Thymus (tissue), 11 donors: ENCODE data around the gene VCP. TPM values are rescaled to one million over a fixed set of nuclear protein-coding genes. Genes with fewer than 3 reads are reported as not detected.

Source experiments
- DNase-seq, 9 donors: peaks; one replicate each; pipeline ENCODE4 v3.0.0-alpha.2; 2013; ENCODE audit warnings: low spot score in 9 of 9, low read depth in 6 of 9, missing footprints in 1 of 9
- H3K27ac ChIP-seq, 2 donors: one replicate each; pipeline ENCODE4 v1.5.1; 2013; ENCODE audit warnings: control low read depth in 1 of 2, low read depth in 1 of 2, low read length in 1 of 2, mild to moderate bottlenecking in 1 of 2, moderate library complexity in 1 of 2
- H3K27me3 ChIP-seq, 2 donors: one replicate each; pipeline ENCODE4 v1.5.1; 2013; ENCODE audit warnings: low read length in 1 of 2; ENCODE audit not compliant: control insufficient read depth in 2 of 2, insufficient read depth in 1 of 2
- H3K36me3 ChIP-seq, 2 donors: one replicate each; pipeline ENCODE4 v1.5.1; 2013; ENCODE audit warnings: low read length in 1 of 2, mild to moderate bottlenecking in 1 of 2, moderate library complexity in 1 of 2; ENCODE audit not compliant: control insufficient read depth in 2 of 2, insufficient read depth in 2 of 2
- H3K4me1 ChIP-seq, 2 donors: one replicate each; pipeline ENCODE4 v1.5.1; 2013; ENCODE audit warnings: low read length in 2 of 2; ENCODE audit not compliant: control insufficient read depth in 2 of 2, insufficient read depth in 2 of 2
- H3K4me3 ChIP-seq, 2 donors: one replicate each; pipeline ENCODE4 v1.5.1; 2013; ENCODE audit warnings: low read length in 2 of 2, control low read depth in 1 of 2, mild to moderate bottlenecking in 1 of 2
- H3K9me3 ChIP-seq, 2 donors: one replicate each; pipeline ENCODE4 v1.5.1; 2013; ENCODE audit warnings: low read length in 1 of 2, mild to moderate bottlenecking in 1 of 2; ENCODE audit not compliant: control insufficient read depth in 2 of 2, insufficient read depth in 1 of 2
- WGBS: extraction: QIAGEN DNeasy Blood & Tissue Kit; methylation state at CpG from one replicate; pipeline ENCODE4 v1.1.7; 2013; 5-methylcytosine and 5-hydroxymethylcytosine counted together
- polyA plus RNA-seq: library from polyadenylated mRNA; stranded (reverse); fragments of 200-250 nt; gene quantifications from one replicate; pipeline ENCODE4 v1.2.3, GENCODE V29; 2013
- total RNA-seq: library from RNA; stranded (reverse); fragments of 120-200 nt; gene quantifications from one replicate; pipeline ENCODE4 v1.2.4, GENCODE V29; 2013
- donor health status: healthy.

The VCP gene
- total and polyA plus RNA-seq, 2 donors = 71.1 to 227 TPM

DNA sequence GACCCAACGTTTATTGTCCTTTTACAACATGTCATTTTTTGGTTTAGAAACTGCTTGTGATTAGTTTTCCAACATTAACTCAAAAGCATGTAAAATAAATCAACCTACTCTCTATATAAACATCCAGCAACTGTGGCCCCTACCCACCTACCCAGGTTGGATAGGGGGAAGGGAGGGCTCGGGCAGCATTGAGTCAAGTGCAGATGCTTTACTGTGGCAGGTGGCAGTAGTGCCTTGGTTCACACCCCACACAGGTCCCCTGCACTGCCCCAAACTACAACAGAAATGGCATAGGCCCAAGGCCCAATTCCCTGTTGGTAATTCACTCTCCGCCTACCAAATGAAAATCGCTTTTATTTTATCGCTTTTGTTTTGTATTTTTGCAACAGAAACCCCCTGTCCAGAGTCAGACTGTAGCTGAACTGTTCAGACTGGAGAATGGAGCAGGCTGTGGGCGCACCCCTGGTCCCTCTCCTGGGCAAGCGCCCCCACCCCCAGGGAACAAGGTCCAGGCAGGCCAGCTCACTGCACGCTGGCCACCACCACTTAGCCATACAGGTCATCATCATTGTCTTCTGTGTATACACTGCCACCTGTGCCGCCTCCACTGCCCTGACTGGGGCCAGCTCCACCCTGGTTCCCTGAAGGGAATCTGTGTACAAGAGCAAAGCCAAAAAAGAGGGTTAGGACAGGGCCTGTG is 15.7 kb downstream of the VCP start:
- no peak for DNase-seq
- Histone ChIP-seq H3K9me3 (no peaks in the 10 kb centered on the region), H3K4me1 (no peaks in the 10 kb centered on the region), H3K27me3 (no peaks in the 10 kb centered on the region), H3K4me3 (no peak overlapping the region), H3K36me3 (peaks cover 53 to 79% of the 10 kb centered on the region in 2 donors), H3K27ac (no peak overlapping the region)
- WGBS = 99% methylated on average over 9 of the region's 9 CpGs

DNA sequence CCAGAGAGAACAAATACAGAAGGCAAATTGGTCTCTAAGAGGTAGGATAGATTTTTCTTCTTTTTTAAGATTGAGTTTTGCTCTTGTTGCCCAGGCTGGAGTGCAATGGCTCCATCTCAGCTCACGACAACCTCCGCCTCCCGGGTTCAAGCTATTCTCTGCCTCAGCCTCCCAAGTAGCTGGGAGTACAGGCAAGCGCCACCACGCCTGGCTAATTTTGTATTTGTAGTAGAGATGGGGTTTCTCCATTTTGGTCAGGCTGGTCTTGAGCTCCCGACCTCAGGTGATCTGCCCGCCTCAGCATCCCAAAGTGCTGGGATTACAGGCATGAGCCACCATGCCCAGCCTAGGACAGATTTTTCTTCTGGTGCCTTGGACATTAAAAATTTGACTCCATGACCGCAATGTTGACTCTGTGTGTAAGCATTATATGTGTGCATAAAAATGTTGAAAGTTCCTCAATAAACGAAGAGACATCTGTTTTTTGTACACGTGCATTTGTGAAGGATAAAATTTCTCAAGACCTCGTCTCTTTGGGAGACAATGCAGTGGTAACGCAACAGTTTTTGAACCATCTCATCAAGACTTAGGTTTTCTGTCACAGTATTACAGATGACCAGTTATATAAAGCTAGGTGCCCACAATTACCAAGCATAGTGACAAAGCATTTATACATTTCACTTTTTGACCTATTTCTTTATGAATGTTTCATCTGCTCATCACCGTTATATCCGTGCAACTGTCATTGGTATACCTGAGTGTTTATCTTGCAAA is 17.4 kb downstream of the VCP start:
- H3K9me3 ChIP-seq = no peaks in the 10 kb centered on the region
- WGBS = 97% methylated on average over 14 of the region's 14 CpGs
- H3K27me3 ChIP-seq = no peaks in the 10 kb centered on the region
- DNase-seq = no peak
- no peak overlapping the region for H3K4me3 ChIP-seq
- no peaks in the 10 kb centered on the region for H3K4me1 ChIP-seq
- peaks cover 36 to 71% of the 10 kb centered on the region in 2 donors for H3K36me3 ChIP-seq
- H3K27ac ChIP-seq = no peak overlapping the region

- Histone ChIP-seq H3K9me3 (no peaks in the 10 kb centered on the region), H3K27me3 (no peaks in the 10 kb centered on the region), H3K36me3 (peaks cover 36 to 70% of the 10 kb centered on the region in 2 donors), H3K4me1 (no peaks in the 10 kb centered on the region), H3K4me3 (no peak overlapping the region), H3K27ac (no peak overlapping the region)
- 89% methylated on average over 5 of the region's 5 CpGs for WGBS
- DNase-seq = no peak
Measured at GRCh38 chr9:35054185-35054835, 18.1 kb downstream of the VCP start.

GRCh38 chr9:35051069-35051967 is 21.1 kb downstream of the VCP start:
- 91% methylated on average over 7 of the region's 7 CpGs for whole genome bisulfite sequencing
- no peak overlapping the region for H3K27ac ChIP-seq
- no peaks in the 10 kb centered on the region for H3K27me3 ChIP-seq
- no peaks in the 10 kb centered on the region for H3K9me3 ChIP-seq
- no peaks in the 10 kb centered on the region for H3K4me1 ChIP-seq
- H3K4me3 ChIP-seq = no peak overlapping the region
- H3K36me3 ChIP-seq = peaks cover 25 to 48% of the 10 kb centered on the region in 2 donors
- peak in 5 of 9 donors; percentile 25 to 74 (median 53) for DNase-seq

DNA sequence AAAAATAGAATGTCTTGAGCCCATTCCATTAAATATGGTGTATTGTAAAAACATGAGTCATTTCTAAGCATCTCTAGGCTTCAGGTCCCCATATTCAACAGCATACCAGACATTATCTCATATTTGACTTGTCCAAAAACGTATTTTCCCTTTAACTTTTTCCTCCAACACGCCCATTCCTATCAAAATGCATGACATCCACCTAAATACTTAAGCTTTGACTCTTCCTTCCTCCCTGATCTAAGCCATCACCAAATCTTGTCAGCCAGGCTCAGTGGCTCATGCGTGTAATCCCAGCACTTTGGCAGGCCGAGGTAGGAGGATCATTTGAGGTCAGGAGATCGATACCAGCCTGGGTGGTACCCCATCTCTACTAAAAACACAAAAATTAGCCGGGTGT is 23.9 kb downstream of the VCP start:
- H3K4me1 ChIP-seq = peaks cover 0 to 3% of the 10 kb centered on the region in 2 donors
- DNase-seq = no peak
- H3K27ac ChIP-seq = no peak overlapping the region
- WGBS = over 99% methylated on average over 6 of the region's 6 CpGs
- peaks cover 37 to 48% of the 10 kb centered on the region in 2 donors for H3K36me3 ChIP-seq
- H3K9me3 ChIP-seq = no peaks in the 10 kb centered on the region
- H3K27me3 ChIP-seq = no peaks in the 10 kb centered on the region
- H3K4me3 ChIP-seq = no peak overlapping the region

- Histone ChIP-seq H3K4me1 (peaks cover 0 to 10% of the 10 kb centered on the region in 2 donors), H3K27ac (no peak overlapping the region), H3K9me3 (peaks cover 0 to 3% of the 10 kb centered on the region in 2 donors), H3K27me3 (no peaks in the 10 kb centered on the region), H3K4me3 (no peak overlapping the region), H3K36me3 (peaks cover 37 to 41% of the 10 kb centered on the region in 2 donors)
- no peak for DNase-seq
- WGBS = 96% methylated on average over 3 of the region's 3 CpGs
Measured at GRCh38 chr9:35044071-35044470, 28.4 kb downstream of the VCP start.

DNA sequence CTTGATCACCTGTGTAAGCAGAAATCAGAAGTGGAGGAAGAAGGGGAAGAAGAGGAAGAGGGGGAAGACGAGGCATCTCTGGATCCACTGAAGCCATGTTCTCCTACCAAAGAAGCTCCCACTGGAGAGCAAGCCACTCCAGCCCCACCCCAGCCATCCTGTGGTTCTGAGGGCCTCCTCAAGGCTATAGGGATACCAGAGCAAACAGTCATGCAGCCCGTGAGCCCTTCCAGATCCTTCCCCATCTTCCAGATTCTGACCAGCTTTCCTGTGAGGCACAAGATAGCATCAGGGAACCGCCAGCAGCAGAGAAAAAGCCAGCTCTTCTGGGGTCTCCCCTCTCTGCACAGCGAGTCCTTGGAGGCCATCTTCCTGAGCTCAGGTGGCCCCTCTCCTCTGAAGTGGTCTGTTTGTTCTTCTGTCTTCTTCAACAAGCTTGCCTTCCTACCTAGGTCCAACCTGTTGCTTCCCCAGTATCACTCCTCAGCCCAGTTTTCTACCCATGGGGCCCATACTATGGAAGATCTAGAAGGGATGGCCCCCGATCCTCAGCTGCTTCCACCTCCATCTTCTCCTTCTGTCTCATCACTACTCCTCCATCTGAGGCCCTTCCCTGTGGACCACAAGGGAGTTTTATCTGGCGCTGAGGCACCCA is 29.4 kb downstream of the VCP start:
- no peak for DNase-seq

DNA sequence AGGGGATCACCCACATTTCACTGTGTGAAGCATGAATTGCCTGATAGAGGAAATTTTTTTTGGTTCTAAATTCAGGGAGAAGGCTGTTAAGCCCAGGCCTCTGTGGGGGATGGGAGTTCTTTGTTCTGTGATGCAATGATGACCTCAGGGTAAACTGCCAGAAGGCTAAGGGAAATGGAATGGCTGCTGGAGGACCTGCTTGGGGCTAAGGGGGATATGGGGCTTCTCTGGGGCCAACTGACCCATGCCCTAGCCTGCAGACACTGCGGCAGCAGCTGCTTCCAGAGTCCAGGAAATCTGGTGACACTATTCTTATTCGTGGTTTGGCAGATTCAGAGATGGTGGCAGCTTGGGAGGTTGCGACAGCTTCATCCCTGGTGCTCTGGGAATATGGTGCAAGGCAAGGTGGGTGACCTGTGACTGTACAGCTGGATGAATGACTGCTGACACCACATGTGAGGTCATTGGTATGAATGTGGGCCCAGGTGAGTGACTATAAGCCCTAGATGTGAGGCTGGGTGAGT is 30.3 kb downstream of the VCP start:
- no peak overlapping the region for H3K4me3 ChIP-seq
- H3K9me3 ChIP-seq = peaks cover 0 to 3% of the 10 kb centered on the region in 2 donors
- no peak for DNase-seq
- peaks cover 0 to 10% of the 10 kb centered on the region in 2 donors for H3K4me1 ChIP-seq
- H3K36me3 ChIP-seq = peaks cover 35 to 36% of the 10 kb centered on the region in 2 donors
- H3K27ac ChIP-seq = no peak overlapping the region
- no peaks in the 10 kb centered on the region for H3K27me3 ChIP-seq
- WGBS = 96% methylated on average over 3 of the region's 3 CpGs

More for the DNA sequence above, 29.4 kb downstream of the VCP start:
- Histone ChIP-seq H3K27me3 (no peaks in the 10 kb centered on the region), H3K36me3 (peaks cover 34 to 40% of the 10 kb centered on the region in 2 donors), H3K27ac (no peak overlapping the region), H3K4me1 (peaks cover 0 to 10% of the 10 kb centered on the region in 2 donors), H3K4me3 (no peak overlapping the region), H3K9me3 (peaks cover 0 to 3% of the 10 kb centered on the region in 2 donors)
- WGBS = 87% methylated on average over 6 of the region's 6 CpGs
